Measurements from ENCODE around the gene TESK1.
"Not testable (repeated sequence)": the region's sequence is repeated elsewhere in the genome, so short reads cannot be mapped to it uniquely, and the experiment has no call there.

The TESK1 gene

GRCh38 chr9:35616681-35617459 lies 11.8 kb downstream of the TESK1 start:
- peak; percentile 60 for DNase-seq

- no peak for DNase-seq
These were observed 12.5 kb downstream of the TESK1 start for GRCh38 chr9:35617548-35617947.

- no peak for DNase-seq
These were observed 13.3 kb downstream of the TESK1 start, which contains the start of gene CD72 for GRCh38 chr9:35618325-35618727. CD72 (minus strand) TSS chr9:35618413; CDS start chr9:35618303, 110 bp downstream.

GRCh38 chr9:35618854-35619799 lies 14.1 kb downstream of the TESK1 start:
- peak; percentile 30 for DNase-seq

- DNase-seq = no peak
These were observed 14.7 kb downstream of the TESK1 start for GRCh38 chr9:35619800-35620158.

GRCh38 chr9:35627575-35627974 lies 22.5 kb downstream of the TESK1 start:
- no peak for DNase-seq

- DNase-seq = no peak
These were observed 23.4 kb downstream of the TESK1 start for GRCh38 chr9:35628389-35628991.

GRCh38 chr9:35629597-35629996 lies 24.5 kb downstream of the TESK1 start:
- no peak for DNase-seq

- DNase-seq = no peak
These were observed 30.7 kb downstream of the TESK1 start for GRCh38 chr9:35635730-35636129.

- no peak for DNase-seq
These were observed 31.2 kb downstream of the TESK1 start for GRCh38 chr9:35636135-35636876.

GRCh38 chr9:35636877-35637246 lies 31.8 kb downstream of the TESK1 start:
- DNase-seq = not testable (repeated sequence)

GRCh38 chr9:35637427-35637955 lies 32.4 kb downstream of the TESK1 start:
- not testable (repeated sequence) for DNase-seq

- DNase-seq = peak; percentile 42
These were observed 33.7 kb downstream of the TESK1 start for GRCh38 chr9:35638751-35639150.

GRCh38 chr9:35639225-35639624 lies 34.2 kb downstream of the TESK1 start:
- not testable (repeated sequence) for DNase-seq

- no peak for DNase-seq
These were observed 34.6 kb downstream of the TESK1 start for GRCh38 chr9:35639631-35640030.

GRCh38 chr9:35640431-35640830 lies 35.4 kb downstream of the TESK1 start:
- not testable (repeated sequence) for DNase-seq

- not testable (repeated sequence) for DNase-seq
These were observed 36.4 kb downstream of the TESK1 start for GRCh38 chr9:35641478-35641877.

GRCh38 chr9:35643046-35643445 lies 38.0 kb downstream of the TESK1 start:
- no peak for DNase-seq

GRCh38 chr9:35645736-35646135 lies 40.7 kb downstream of the TESK1 start:
- not testable (repeated sequence) for DNase-seq

GRCh38 chr9:35646153-35646532 lies 41.1 kb downstream of the TESK1 start:
- no peak for DNase-seq

- DNase-seq = peak; percentile 86
These were observed 41.6 kb downstream of the TESK1 start for GRCh38 chr9:35646533-35647265.
